Right forelimb (tissue), 1 donor: ENCODE data around the gene PON2.
A peak's percentile ranks its signal among the peaks of the same experiment; 100 is the strongest.
"Not testable (repeated sequence)": the region's sequence is repeated elsewhere in the genome, so short reads cannot be mapped to it uniquely, and the experiment has no call there.

ENCODE experiments used
- DNase-seq: peaks from one replicate; pipeline ENCODE4 v3.0.0-alpha.2; 2018

PON2 gene

DNA sequence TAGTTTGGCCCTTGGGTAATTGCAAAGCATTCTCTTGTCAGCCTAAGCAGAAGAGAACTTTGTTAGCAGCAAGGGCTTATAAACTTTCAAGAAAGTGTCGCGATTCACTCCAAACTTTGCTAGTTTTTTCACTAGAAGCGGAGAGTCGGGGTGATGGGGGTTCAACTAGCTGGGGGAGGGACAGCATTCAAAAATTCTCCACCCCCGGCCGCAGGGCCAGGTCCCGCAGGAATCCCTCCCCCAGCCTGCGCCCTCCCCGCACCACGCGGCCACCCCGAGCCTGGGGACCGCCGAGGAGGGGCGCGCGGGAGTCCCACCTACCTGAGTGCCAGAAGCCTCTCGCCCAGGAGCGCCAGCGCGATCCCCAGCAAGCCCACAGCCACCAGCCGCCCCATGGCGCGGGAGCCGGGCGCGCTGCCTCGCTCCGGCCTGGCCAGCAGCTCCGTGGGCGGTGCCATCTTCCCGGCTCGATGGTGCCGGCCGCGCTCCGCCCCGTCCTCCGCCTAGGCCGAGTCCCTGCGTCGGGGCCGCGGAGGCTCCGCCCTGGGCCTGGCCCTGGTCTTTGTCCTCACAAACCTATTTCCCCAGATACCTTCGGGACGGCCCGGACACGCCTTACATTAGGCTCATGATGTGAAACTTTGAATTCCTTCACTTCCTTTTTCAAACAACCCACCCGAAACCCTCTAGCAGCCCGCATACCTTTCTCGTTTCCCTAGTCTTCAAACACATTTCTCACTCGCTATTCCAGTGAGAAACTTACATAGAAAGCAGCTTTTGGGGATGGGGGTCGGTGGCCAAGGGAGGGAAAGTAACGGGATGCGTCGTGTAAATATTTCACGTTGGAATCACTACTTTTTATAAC lies at the start of gene PON2:
TSS of gene PON2 (minus strand) at position 472 of the 865 bp plus-strand sequence. CDS start at position 395, 77 bp downstream.
- peak; percentile 90 for DNase-seq

GRCh38 chr7:95482424-95482823 lies 47.6 kb upstream of the PON2 start:
- no peak for DNase-seq

DNA sequence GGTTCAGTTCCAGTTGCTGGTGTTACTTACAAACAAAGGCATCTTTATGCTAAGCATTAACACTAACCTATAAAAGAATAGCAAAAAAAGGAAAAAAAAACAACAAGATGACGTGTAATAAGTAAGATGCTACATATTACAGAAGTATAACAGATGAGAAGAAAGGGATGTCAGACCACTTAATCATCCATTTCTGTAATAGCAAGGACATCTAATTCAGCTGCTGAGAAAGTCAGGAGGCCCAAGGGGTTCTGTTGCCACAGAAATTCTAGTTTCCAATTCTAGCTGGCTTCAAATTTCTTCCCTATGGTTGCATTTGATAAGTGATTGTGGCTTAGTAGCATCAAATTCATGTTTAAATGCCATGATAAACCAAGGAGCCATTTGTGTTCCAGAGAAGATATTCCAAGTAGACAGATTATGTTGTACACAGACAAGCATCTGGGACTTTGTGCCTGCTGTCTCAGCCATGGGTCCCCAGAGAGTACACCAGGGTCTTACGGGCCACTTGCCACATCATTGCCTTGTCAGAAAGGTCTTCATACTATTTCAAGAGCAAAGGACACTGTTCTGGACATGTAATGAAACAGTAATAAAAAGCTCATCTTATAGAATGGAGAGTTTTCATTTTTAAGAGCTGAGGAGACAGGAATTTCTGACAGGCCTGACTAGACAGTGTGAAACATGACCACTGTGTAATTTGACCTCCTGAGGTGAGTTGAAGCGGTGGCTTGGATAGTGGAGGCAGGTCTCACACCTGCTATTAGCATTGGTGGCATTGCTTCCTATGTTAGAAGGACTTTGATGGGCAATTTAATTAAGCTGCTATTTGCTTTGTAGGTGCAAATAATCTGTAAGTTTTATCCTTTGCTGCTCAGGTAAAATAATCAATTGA lies 46.7 kb upstream of the PON2 start:
- DNase-seq = no peak

DNA sequence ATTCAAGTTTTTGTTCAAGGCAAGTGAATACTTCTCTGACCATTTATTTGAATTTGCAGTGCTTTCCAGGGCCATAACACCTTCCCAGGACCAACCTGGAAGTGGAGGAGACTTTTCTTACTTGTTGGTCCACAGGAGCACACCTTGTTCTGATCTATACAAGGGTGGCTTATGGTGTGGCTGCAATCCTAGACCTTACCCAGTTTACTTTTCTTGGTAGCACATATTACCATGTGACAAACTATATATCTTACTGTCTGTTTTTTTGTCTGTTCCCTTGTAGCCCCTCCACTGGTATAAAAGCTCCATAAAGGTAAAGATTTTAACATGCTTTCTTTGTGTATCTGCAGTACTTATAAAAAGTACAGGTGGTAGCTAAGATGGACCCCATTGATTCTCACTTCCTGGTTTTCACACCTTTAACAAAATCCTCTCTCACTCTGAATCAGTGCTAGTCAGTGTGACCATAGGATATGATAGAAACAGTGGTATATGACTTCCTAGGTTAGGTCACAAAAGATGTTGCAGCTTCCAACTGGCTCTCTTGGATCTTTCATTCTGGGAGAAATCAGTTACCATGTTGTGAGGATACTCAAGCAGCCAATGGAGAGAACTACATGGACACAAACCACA lies 45.3 kb upstream of the PON2 start:
- no peak for DNase-seq

DNA sequence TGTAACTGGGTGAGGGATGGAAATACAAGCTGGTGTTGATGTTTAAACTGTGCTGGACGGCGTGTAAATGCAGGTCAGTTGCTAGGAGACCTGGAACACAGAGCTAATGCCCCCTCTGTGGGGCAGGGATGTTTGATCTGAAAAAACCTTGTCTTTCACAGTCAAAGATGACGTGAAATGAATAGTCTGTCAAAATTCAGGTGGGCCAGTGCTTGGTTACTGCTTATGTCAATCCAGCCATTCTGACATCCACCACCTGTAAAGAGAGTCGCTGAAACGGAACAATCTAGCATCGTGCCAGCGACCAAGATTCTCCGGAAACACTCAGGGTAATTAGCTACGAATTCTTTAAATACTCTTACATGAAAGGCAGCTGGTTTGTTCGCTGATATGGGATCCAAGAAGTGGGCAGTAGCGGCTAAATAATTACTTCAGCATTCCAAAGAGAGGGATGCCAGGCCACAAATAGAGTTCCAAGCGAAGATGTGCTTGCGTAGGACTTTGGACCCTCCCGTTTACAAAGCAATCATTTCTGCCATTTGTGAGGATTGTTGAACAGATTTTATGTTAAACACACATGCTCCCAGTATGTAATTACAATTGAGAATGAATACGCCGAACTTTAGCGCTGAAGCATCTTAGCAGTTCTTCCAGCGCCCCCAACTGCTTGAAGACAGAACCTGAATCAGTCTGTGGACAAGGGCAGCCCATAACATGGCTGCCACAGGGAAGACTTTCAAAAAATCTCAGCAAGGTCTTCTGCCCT lies 43.6 kb upstream of the PON2 start:
- DNase-seq = peak; percentile 58

GRCh38 chr7:95476904-95477594 lies 42.2 kb upstream of the PON2 start:
- peak; percentile 74 for DNase-seq

- no peak for DNase-seq
These were observed 41.4 kb upstream of the PON2 start for GRCh38 chr7:95476072-95476847.

DNA sequence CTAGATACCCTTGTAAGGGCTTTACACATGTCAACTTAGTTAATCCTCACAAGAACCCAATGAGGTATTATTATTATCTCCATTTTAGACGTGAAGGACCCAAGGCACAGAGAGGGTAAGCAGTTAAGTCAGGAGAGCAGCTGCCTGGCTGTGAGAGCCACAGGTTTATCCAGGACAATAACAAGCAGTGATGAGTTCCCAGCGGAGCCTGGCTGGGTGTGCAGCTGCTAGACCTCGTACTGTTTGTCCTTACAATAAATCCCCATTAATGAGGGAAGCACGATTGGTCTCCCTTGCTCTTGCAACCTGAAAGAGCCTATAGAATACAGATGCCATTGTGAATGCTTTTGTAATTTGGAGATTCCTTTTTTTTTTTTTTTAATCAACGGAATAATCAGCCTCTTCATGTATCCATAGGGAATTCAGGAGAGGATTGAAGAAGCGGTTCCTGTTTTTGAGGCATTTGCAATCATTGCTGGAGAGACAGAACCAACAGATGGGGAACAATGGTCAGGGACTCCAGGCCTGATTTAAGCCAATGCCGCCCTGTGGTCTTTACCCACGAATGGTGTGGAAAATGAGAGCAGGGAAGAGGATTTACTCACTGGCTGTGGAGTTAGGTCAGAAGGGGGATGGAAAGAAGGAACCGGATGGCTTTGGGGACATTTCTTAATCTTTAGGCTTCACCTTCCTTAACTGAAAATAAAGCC lies 38.6 kb upstream of the PON2 start:
- DNase-seq = peak; percentile 65

- DNase-seq = peak; percentile 61
These were observed 37.8 kb upstream of the PON2 start for GRCh38 chr7:95472581-95473161.

DNA sequence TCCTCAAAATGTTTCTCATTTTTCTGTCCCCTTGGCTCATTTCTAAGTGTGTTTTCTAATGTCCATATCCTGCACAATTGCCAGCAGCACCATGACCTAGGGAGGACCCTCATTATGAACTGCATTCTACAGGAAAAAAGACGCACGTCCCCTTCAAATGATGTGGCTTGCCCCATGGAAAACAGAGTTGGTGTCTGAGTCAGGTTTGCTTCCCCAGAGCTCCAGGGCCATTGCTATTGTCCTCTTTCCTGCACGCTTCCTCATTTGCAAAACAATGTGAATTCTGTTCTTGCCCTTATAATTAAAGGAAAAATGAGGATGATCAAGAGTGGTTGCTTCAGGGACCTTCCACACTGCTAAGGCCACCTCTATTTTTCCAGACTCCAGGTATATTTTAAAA lies 36.2 kb upstream of the PON2 start:
- DNase-seq = no peak

- DNase-seq = no peak
These were observed 35.6 kb upstream of the PON2 start for GRCh38 chr7:95470452-95470851.

DNA sequence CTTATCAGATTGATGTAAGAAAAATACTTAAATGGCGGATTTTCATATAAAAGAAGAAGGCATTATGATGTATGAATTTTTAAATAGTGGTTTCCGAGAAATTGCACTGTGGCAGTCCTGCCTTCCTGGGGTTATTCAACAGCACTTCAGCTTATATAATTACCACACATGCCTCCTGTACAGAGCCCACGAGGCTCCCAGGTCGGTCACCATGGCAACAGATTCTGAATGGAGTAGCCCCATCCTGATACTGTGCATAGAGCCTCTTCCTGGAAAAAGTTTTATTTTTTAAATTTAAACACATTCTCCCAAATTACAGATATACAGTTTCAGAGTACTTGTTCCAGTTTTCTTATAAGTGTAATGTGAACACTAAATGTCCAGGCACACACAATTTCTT lies 35.0 kb upstream of the PON2 start:
- no peak for DNase-seq

DNA sequence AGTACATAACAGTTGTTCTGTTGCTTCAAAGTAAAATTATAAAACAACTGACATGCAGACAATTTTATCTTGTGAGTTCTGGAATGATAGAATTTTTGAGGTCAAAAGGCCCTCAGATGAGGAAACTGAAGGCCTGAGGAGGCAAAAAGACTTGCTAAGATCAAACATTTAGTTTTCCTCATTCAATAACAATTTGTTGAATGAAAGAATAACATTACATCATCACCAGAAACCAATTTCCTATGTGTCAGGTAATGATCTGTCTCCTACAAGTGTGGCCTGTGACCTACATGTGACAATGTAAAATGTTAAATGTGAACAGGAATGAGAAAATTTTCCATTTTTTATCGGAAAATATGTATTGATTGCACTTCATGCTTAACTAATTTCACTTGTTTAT lies 34.4 kb upstream of the PON2 start:
- DNase-seq = no peak

GRCh38 chr7:95467912-95468607 lies 33.2 kb upstream of the PON2 start:
- no peak for DNase-seq

DNA sequence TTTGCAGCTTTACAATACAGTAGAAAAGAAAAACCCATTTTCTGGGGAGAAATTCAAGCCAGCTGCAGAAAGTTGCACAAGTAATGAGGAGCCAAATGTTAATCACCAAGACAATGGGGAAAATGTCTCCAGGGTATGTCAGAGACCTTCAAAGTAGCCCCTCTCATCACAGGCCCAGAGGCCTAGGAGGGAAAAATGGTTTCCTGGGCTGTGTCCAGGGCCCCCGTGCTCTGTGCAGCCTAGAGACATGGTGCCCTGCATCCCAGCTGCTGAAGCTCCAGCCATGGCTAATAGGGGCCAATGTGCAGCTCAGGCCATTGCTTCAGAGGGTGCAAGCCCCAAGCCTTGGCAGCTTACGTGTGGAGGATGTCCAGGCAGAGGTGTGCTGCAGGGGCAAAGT lies 25.8 kb upstream of the PON2 start:
- not testable (repeated sequence) for DNase-seq

GRCh38 chr7:95457947-95458346 lies 23.1 kb upstream of the PON2 start:
- no peak for DNase-seq

- DNase-seq = no peak
These were observed 19.7 kb upstream of the PON2 start for GRCh38 chr7:95454438-95455045.

- DNase-seq = no peak
These were observed 11.8 kb upstream of the PON2 start for GRCh38 chr7:95446618-95447017.

GRCh38 chr7:95444796-95445195 lies 10.0 kb upstream of the PON2 start:
- DNase-seq = no peak
